GM12891 (cell line): ENCODE results near the gene ST8SIA3.

Experiments used
- POLR2A ChIP-seq: IDR thresholded peaks from 2 replicates; pipeline ENCODE4 v1.6.1; 2011; ENCODE audit warnings: low read depth, low read length, control low read depth
- POLR2AphosphoS5 ChIP-seq: IDR thresholded peaks from 2 replicates; pipeline ENCODE4 v1.6.1; 2011; ENCODE audit warnings: low read depth, low read length, control low read depth
- SPI1 ChIP-seq: IDR thresholded peaks from 2 replicates; pipeline ENCODE4 v1.6.1; 2011; ENCODE audit warnings: low read depth, low read length, control low read depth
- TAF1 ChIP-seq: IDR thresholded peaks from 2 replicates; pipeline ENCODE4 v1.6.1; 2011; ENCODE audit warnings: low read depth, low read length, control low read depth

DNA sequence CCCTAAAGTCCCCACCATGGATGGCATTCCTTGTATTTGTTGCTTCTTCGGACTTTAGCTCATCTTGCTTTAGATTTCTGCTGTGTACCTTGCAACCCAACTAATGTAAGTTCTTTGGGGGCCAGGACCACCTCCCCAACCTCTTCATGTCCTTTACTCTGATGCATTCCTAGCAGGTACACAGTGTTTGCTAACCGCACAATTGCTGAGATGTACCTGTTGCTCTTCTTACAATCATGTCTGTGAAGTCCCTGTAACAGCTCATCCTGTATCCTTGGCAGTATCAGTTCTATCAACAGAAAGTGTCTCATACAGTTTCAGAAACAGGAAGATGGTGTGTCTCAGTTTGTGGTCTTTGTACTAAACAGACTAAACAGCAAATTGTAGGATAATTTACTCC is 24.1 kb downstream of the ST8SIA3 start:
- TF ChIP-seq TAF1: no peak
- TF ChIP-seq POLR2AphosphoS5: no peak
- TF ChIP-seq POLR2A: no peak
- TF ChIP-seq SPI1: no peak
